Measurements from ENCODE around the gene SPRY2.

- TF ChIP-seq EZH2 (IDR thresholded peaks at IDR 0.05; ENCODE audit: borderline replicate concordance, insufficient read depth, low read length, poor library complexity, severe bottlenecking) = no peak
- TF ChIP-seq CTCF (IDR thresholded peaks at IDR 0.05; ENCODE audit: poor library complexity, severe bottlenecking) = peak; percentile 74
Observed at GRCh38 chr13:80363890-80364503, 23.1 kb upstream of the SPRY2 start.
